ENCODE data around the gene RNASEH2A.

DNA sequence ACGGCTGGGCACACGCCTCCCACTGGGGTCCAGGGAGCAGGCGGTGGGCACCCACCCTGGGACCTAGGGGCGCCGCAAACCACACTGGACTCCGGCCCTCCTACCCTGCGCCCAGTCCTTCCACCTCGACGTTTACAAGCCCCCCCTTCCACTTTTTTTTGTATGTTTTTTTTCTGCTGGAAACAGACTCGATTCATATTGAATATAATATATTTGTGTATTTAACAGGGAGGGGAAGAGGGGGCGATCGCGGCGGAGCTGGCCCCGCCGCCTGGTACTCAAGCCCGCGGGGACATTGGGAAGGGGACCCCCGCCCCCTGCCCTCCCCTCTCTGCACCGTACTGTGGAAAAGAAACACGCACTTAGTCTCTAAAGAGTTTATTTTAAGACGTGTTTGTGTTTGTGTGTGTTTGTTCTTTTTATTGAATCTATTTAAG lies 13.5 kb upstream of the RNASEH2A start:
- TF ChIP-seq CTCF (IDR thresholded peaks at IDR 0.05) (no peak), ZFX (IDR thresholded peaks at IDR 0.05; ENCODE audit: borderline replicate concordance) (no peak)
